ENCODE results near the gene PLCXD1.

The PLCXD1 gene

GRCh38 chrX:340121-340520 is 58.9 kb downstream of the PLCXD1 start:
- Histone ChIP-seq H3K4me3 (ENCODE audit: low read length) (no peak overlapping the region), H3K4me1 (ENCODE audit: control insufficient read depth, insufficient read depth, low read length) (no peaks in the 10 kb centered on the region), H3K36me3 (ENCODE audit: control insufficient read depth, insufficient read depth, low read length) (no peaks in the 10 kb centered on the region), H3K9ac (ENCODE audit: low read length) (no peak overlapping the region), H3K9me3 (ENCODE audit: control insufficient read depth, low read length) (no peaks in the 10 kb centered on the region), H3K27me3 (ENCODE audit: control insufficient read depth, insufficient read depth, low read length) (no peaks in the 10 kb centered on the region)

DNA sequence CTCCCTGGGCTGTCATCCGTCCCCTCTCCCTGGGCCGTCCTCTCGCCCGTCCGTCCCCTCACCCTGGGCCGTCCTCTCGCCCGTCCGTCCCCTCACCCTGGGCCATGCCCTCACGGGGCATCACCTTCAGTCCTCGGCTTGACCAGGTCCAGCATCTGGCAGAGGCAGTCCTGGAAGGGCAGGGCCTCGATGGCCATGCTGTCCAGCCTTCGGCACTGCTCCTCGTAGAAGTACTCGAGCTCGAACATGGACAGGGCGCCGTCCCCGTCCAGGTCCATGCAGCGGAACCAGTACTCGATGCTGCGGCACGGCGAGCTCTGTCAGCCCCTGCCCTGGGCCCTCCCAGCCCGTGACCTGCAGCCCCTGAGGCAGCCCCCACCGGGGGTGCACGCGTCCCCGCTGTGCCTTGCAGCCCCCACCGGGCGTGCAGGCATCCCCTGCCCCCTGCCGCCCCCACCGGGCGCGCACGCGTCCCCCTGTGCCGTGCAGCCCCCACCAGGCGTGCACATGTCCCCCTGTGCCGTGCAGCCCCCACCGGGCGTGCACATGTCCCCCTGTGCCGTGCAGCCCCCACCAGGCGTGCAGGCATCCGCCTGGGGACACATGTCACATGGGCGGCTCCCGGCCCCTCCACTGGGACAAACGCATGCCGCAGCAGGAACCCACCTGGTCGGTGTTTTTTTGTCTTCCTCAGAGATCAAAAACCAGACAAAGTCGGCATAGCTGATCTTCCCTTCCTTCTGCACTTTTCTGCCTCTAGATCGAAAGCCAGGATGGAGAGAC is 59.7 kb downstream of the PLCXD1 start:
- H3K36me3 ChIP-seq (ENCODE audit: control insufficient read depth, insufficient read depth, low read length), result no peaks in the 10 kb centered on the region
- no peaks in the 10 kb centered on the region for H3K27me3 ChIP-seq (ENCODE audit: control insufficient read depth, insufficient read depth, low read length)
- H3K9me3 ChIP-seq (ENCODE audit: control insufficient read depth, low read length), result no peaks in the 10 kb centered on the region
- H3K9ac ChIP-seq (ENCODE audit: low read length), result no peak overlapping the region
- no peaks in the 10 kb centered on the region for H3K4me1 ChIP-seq (ENCODE audit: control insufficient read depth, insufficient read depth, low read length)
- no peak overlapping the region for H3K4me3 ChIP-seq (ENCODE audit: low read length)

- Histone ChIP-seq H3K9me3 (ENCODE audit: control insufficient read depth, low read length) (no peaks in the 10 kb centered on the region), H3K4me1 (ENCODE audit: control insufficient read depth, insufficient read depth, low read length) (no peaks in the 10 kb centered on the region), H3K27me3 (ENCODE audit: control insufficient read depth, insufficient read depth, low read length) (no peaks in the 10 kb centered on the region), H3K9ac (ENCODE audit: low read length) (no peak overlapping the region), H3K4me3 (ENCODE audit: low read length) (no peak overlapping the region), H3K36me3 (ENCODE audit: control insufficient read depth, insufficient read depth, low read length) (no peaks in the 10 kb centered on the region)
Measured at GRCh38 chrX:341541-342101, 60.4 kb downstream of the PLCXD1 start.

GRCh38 chrX:344371-344901 is 63.3 kb downstream of the PLCXD1 start:
- H3K27me3 ChIP-seq (ENCODE audit: control insufficient read depth, insufficient read depth, low read length), result no peaks in the 10 kb centered on the region
- no peaks in the 10 kb centered on the region for H3K36me3 ChIP-seq (ENCODE audit: control insufficient read depth, insufficient read depth, low read length)
- H3K9ac ChIP-seq (ENCODE audit: low read length), result no peak overlapping the region
- H3K4me1 ChIP-seq (ENCODE audit: control insufficient read depth, insufficient read depth, low read length), result no peaks in the 10 kb centered on the region
- no peaks in the 10 kb centered on the region for H3K9me3 ChIP-seq (ENCODE audit: control insufficient read depth, low read length)
- H3K4me3 ChIP-seq (ENCODE audit: low read length), result no peak overlapping the region

- Histone ChIP-seq H3K4me3 (ENCODE audit: low read length) (no peak overlapping the region), H3K4me1 (ENCODE audit: control insufficient read depth, insufficient read depth, low read length) (no peaks in the 10 kb centered on the region), H3K36me3 (ENCODE audit: control insufficient read depth, insufficient read depth, low read length) (no peaks in the 10 kb centered on the region), H3K9me3 (ENCODE audit: control insufficient read depth, low read length) (no peaks in the 10 kb centered on the region), H3K27me3 (ENCODE audit: control insufficient read depth, insufficient read depth, low read length) (no peaks in the 10 kb centered on the region), H3K9ac (ENCODE audit: low read length) (no peak overlapping the region)
Measured at GRCh38 chrX:345020-345925, 64.1 kb downstream of the PLCXD1 start.

- H3K27me3 ChIP-seq (ENCODE audit: control insufficient read depth, insufficient read depth, low read length), result no peaks in the 10 kb centered on the region
- no peaks in the 10 kb centered on the region for H3K4me1 ChIP-seq (ENCODE audit: control insufficient read depth, insufficient read depth, low read length)
- H3K36me3 ChIP-seq (ENCODE audit: control insufficient read depth, insufficient read depth, low read length), result no peaks in the 10 kb centered on the region
- H3K4me3 ChIP-seq (ENCODE audit: low read length), result no peak overlapping the region
- no peak overlapping the region for H3K9ac ChIP-seq (ENCODE audit: low read length)
- H3K9me3 ChIP-seq (ENCODE audit: control insufficient read depth, low read length), result no peaks in the 10 kb centered on the region
Measured at GRCh38 chrX:346034-346813, 65.0 kb downstream of the PLCXD1 start.

- Histone ChIP-seq H3K36me3 (ENCODE audit: control insufficient read depth, insufficient read depth, low read length) (no peaks in the 10 kb centered on the region), H3K27me3 (ENCODE audit: control insufficient read depth, insufficient read depth, low read length) (no peaks in the 10 kb centered on the region), H3K4me3 (ENCODE audit: low read length) (no peak overlapping the region), H3K4me1 (ENCODE audit: control insufficient read depth, insufficient read depth, low read length) (no peaks in the 10 kb centered on the region), H3K9ac (ENCODE audit: low read length) (no peak overlapping the region), H3K9me3 (ENCODE audit: control insufficient read depth, low read length) (no peaks in the 10 kb centered on the region)
Measured at GRCh38 chrX:347351-348117, 66.4 kb downstream of the PLCXD1 start.

- Histone ChIP-seq H3K9me3 (ENCODE audit: control insufficient read depth, low read length) (no peaks in the 10 kb centered on the region), H3K27me3 (ENCODE audit: control insufficient read depth, insufficient read depth, low read length) (no peaks in the 10 kb centered on the region)
Measured at GRCh38 chrX:348461-349117, 67.4 kb downstream of the PLCXD1 start.

GRCh38 chrX:349196-349595 is 68.0 kb downstream of the PLCXD1 start:
- H3K9me3 ChIP-seq (ENCODE audit: control insufficient read depth, low read length), result no peaks in the 10 kb centered on the region
- H3K36me3 ChIP-seq (ENCODE audit: control insufficient read depth, insufficient read depth, low read length), result no peaks in the 10 kb centered on the region
- H3K4me1 ChIP-seq (ENCODE audit: control insufficient read depth, insufficient read depth, low read length), result no peaks in the 10 kb centered on the region
- H3K4me3 ChIP-seq (ENCODE audit: low read length), result no peak overlapping the region
- no peaks in the 10 kb centered on the region for H3K27me3 ChIP-seq (ENCODE audit: control insufficient read depth, insufficient read depth, low read length)
- H3K9ac ChIP-seq (ENCODE audit: low read length), result no peak overlapping the region

More at GRCh38 chrX:348461-349117, 67.4 kb downstream of the PLCXD1 start:
- no peak overlapping the region for H3K9ac ChIP-seq (ENCODE audit: low read length)
- no peak overlapping the region for H3K4me3 ChIP-seq (ENCODE audit: low read length)
- no peaks in the 10 kb centered on the region for H3K36me3 ChIP-seq (ENCODE audit: control insufficient read depth, insufficient read depth, low read length)
- H3K4me1 ChIP-seq (ENCODE audit: control insufficient read depth, insufficient read depth, low read length), result no peaks in the 10 kb centered on the region

DNA sequence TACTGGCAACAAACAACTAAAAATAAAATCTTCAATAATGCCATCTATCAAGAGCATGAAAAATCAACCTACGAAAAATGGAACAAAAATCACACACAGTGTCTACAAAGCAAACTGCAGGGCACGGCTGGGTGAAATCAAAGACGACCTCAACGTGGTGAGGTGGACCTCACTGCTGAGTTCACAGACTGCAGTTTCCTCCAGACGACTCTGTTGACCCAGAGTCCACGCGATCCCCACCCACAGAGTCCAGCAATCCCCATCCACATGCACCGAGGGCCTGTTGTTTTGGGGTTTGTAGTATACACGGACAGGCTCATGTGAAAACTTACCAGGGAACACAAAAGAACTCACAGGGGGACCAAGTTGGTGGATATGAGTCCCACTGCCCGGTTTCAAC is 68.5 kb downstream of the PLCXD1 start:
- no peaks in the 10 kb centered on the region for H3K9me3 ChIP-seq (ENCODE audit: control insufficient read depth, low read length)
- H3K36me3 ChIP-seq (ENCODE audit: control insufficient read depth, insufficient read depth, low read length), result no peaks in the 10 kb centered on the region
- H3K27me3 ChIP-seq (ENCODE audit: control insufficient read depth, insufficient read depth, low read length), result no peaks in the 10 kb centered on the region
- H3K4me1 ChIP-seq (ENCODE audit: control insufficient read depth, insufficient read depth, low read length), result no peaks in the 10 kb centered on the region
- H3K9ac ChIP-seq (ENCODE audit: low read length), result no peak overlapping the region
- no peak overlapping the region for H3K4me3 ChIP-seq (ENCODE audit: low read length)

Measured in mucosa of stomach (tissue), 1 donor.